H9 (cell line): ENCODE data around the gene UNC5A. TPM values are rescaled to one million over a fixed set of nuclear protein-coding genes. Genes with fewer than 3 reads are reported as not detected.

Experiments
- DNase-seq: peaks from one replicate; pipeline ENCODE4 v3.0.0-alpha.2; 2017
- H2AFZ ChIP-seq: one replicate; pipeline ENCODE4 v1.6.1; 2013; ENCODE audit warnings: mild to moderate bottlenecking, low read length, control low read depth, moderate library complexity
- H2AK5ac ChIP-seq: 2 replicates; pipeline ENCODE4 v1.6.1; 2013; ENCODE audit warnings: low read length, control low read depth, mixed read lengths; ENCODE audit not compliant: insufficient read length
- H2BK120ac ChIP-seq: one replicate; pipeline ENCODE4 v1.6.1; 2013; ENCODE audit warnings: low read depth, mild to moderate bottlenecking, low read length, control low read depth, inconsistent platforms; ENCODE audit not compliant: poor library complexity, severe bottlenecking
- H2BK12ac ChIP-seq: 2 replicates; pipeline ENCODE4 v1.6.1; 2013; ENCODE audit warnings: low read length, control low read depth, mixed read lengths, low read depth; ENCODE audit not compliant: insufficient read length
- H2BK15ac ChIP-seq: 2 replicates; pipeline ENCODE4 v1.6.1; 2013; ENCODE audit warnings: low read depth, low read length, control low read depth
- H2BK20ac ChIP-seq: one replicate; pipeline ENCODE4 v1.6.1; 2013; ENCODE audit warnings: low read depth, mild to moderate bottlenecking, low read length, control low read depth, inconsistent platforms; ENCODE audit not compliant: poor library complexity, severe bottlenecking
- H2BK5ac ChIP-seq: 2 replicates; pipeline ENCODE4 v1.6.1; 2013; ENCODE audit warnings: low read length, control low read depth, mixed read lengths; ENCODE audit not compliant: insufficient read length
- H3K14ac ChIP-seq: 2 replicates; pipeline ENCODE4 v1.6.1; 2013; ENCODE audit warnings: low read length, control low read depth; ENCODE audit not compliant: insufficient read depth
- H3K18ac ChIP-seq: 2 replicates; pipeline ENCODE4 v1.6.1; 2013; ENCODE audit warnings: low read depth, mild to moderate bottlenecking, mixed read lengths, low read length, control low read depth; ENCODE audit not compliant: insufficient read length
- H3K23ac ChIP-seq: 2 replicates; pipeline ENCODE4 v1.6.1; 2013; ENCODE audit warnings: low read length, control low read depth, mixed read lengths, low read depth; ENCODE audit not compliant: insufficient read length
- H3K23me2 ChIP-seq: 2 replicates; pipeline ENCODE4 v1.6.1; 2013; ENCODE audit warnings: low read depth, mild to moderate bottlenecking, mixed read lengths, low read length, control low read depth; ENCODE audit not compliant: insufficient read length, poor library complexity, severe bottlenecking
- H3K27ac ChIP-seq: 2 replicates; pipeline ENCODE4 v1.5.1; 2013; ENCODE audit warnings: low read length, control low read depth, mixed read lengths, low read depth; ENCODE audit not compliant: insufficient read length
- H3K27me3 ChIP-seq: 2 replicates; pipeline ENCODE4 v1.6.1; 2013; ENCODE audit warnings: low read length, control low read depth, inconsistent platforms; ENCODE audit not compliant: insufficient read depth
- H3K4ac ChIP-seq: 2 replicates; pipeline ENCODE4 v1.6.1; 2013; ENCODE audit warnings: low read depth, mild to moderate bottlenecking, control low read depth, inconsistent platforms, low read length, moderate library complexity
- H3K4me1 ChIP-seq: 2 replicates; pipeline ENCODE4 v1.6.1; 2013; ENCODE audit warnings: low read length, control low read depth, inconsistent platforms; ENCODE audit not compliant: insufficient read depth
- H3K4me2 ChIP-seq: 2 replicates; pipeline ENCODE4 v1.6.1; 2013; ENCODE audit warnings: low read length, control low read depth, mixed read lengths; ENCODE audit not compliant: insufficient read length, insufficient read depth
- H3K56ac ChIP-seq: 2 replicates; pipeline ENCODE4 v1.6.1; 2013; ENCODE audit warnings: low read depth, mild to moderate bottlenecking, mixed read lengths, low read length, control low read depth; ENCODE audit not compliant: insufficient read length
- H3K79me1 ChIP-seq: 2 replicates; pipeline ENCODE4 v1.6.1; 2013; ENCODE audit warnings: low read depth, mild to moderate bottlenecking, moderate library complexity, low read length, control low read depth, inconsistent platforms; ENCODE audit not compliant: insufficient read depth, poor library complexity, severe bottlenecking
- H3K79me2 ChIP-seq: 2 replicates; pipeline ENCODE4 v1.6.1; 2013; ENCODE audit warnings: low read length, control low read depth, inconsistent platforms; ENCODE audit not compliant: insufficient read depth
- H3K9ac ChIP-seq: 2 replicates; pipeline ENCODE4 v1.6.1; 2013; ENCODE audit warnings: low read length, control low read depth, mixed read lengths; ENCODE audit not compliant: insufficient read length; ENCODE audit errors: extremely low read depth
- H3K9me3 ChIP-seq: one replicate; pipeline ENCODE4 v1.6.1; 2013; ENCODE audit warnings: low read depth, low read length, inconsistent platforms; ENCODE audit not compliant: control insufficient read depth
- H3T11ph ChIP-seq: one replicate; pipeline ENCODE4 v1.6.1; 2013; ENCODE audit warnings: mild to moderate bottlenecking, low read length, control low read depth, inconsistent platforms
- H4K20me1 ChIP-seq: one replicate; pipeline ENCODE4 v1.6.1; 2013; ENCODE audit not compliant: control insufficient read depth, insufficient read length, insufficient read depth
- H4K5ac ChIP-seq: 2 replicates; pipeline ENCODE4 v1.6.1; 2013; ENCODE audit warnings: low read depth, mild to moderate bottlenecking, mixed read lengths, low read length, control low read depth; ENCODE audit not compliant: insufficient read length
- H4K8ac ChIP-seq: replicated peaks from 2 replicates; pipeline ENCODE4 v1.6.1; 2013; ENCODE audit warnings: low read length, control low read depth, mixed read lengths, low read depth; ENCODE audit not compliant: insufficient read length
- H4K91ac ChIP-seq: 2 replicates; pipeline ENCODE4 v1.6.1; 2013; ENCODE audit warnings: low read depth, mild to moderate bottlenecking, moderate library complexity, mixed read lengths, low read length, control low read depth; ENCODE audit not compliant: insufficient read length
- H3K27ac Mint-ChIP-seq, 3 experiments: 2 replicates in 2 of 3; 3 replicates in 1 of 3; pipeline ENCODE4 v1.8.0; 2020 to 2021; ENCODE audit warnings: mixed read lengths in 3 of 3, mild to moderate bottlenecking in 1 of 3, moderate library complexity in 1 of 3
- H3K27me3 Mint-ChIP-seq: 2 replicates; pipeline ENCODE4 v1.8.0; 2021; ENCODE audit warnings: low read depth, mild to moderate bottlenecking, moderate library complexity, mixed read lengths
- H3K36me3 Mint-ChIP-seq, 3 experiments: 2 replicates in 2 of 3; 3 replicates in 1 of 3; pipeline ENCODE4 v1.8.0; 2020 to 2021; ENCODE audit warnings: low read depth in 3 of 3, mixed read lengths in 3 of 3; ENCODE audit not compliant: insufficient read depth in 1 of 3
- H3K4me1 Mint-ChIP-seq, 2 experiments: 2 replicates each; pipeline ENCODE4 v1.8.0; 2020; ENCODE audit warnings: mixed read lengths in 2 of 2
- H3K4me3 Mint-ChIP-seq, 2 experiments: 2 replicates in 1 of 2; 3 replicates in 1 of 2; pipeline ENCODE4 v1.8.0; 2020 to 2021; ENCODE audit warnings: mild to moderate bottlenecking in 2 of 2, mixed read lengths in 2 of 2, moderate library complexity in 1 of 2
- H3K9me3 Mint-ChIP-seq, 2 experiments: 2 replicates in 1 of 2; 3 replicates in 1 of 2; pipeline ENCODE4 v1.8.0; 2020; ENCODE audit warnings: mild to moderate bottlenecking in 2 of 2, mixed read lengths in 2 of 2, moderate library complexity in 1 of 2
- CTCF ChIP-seq: fragments of 200-600 bp; sonication (generic); conservative IDR thresholded peaks from 3 replicates; pipeline ENCODE4 v1.8.0; 2021; ENCODE audit warnings: antibody characterized with exemption, mild to moderate bottlenecking
- WGBS: extraction: QIAGEN DNeasy Blood & Tissue Kit; methylation state at CpG from one replicate; pipeline ENCODE4 v1.1.7; 2013; ENCODE audit warnings: missing lambda C conversion rate, low lambda C conversion rate, mixed read lengths; ENCODE audit not compliant: insufficient read length; ENCODE audit errors: extremely low coverage; 5-methylcytosine and 5-hydroxymethylcytosine counted together
- total RNA-seq: library from RNA; stranded (reverse); gene quantifications from 2 replicates; pipeline ENCODE4 v1.2.1, GENCODE V29; 2021

Gene UNC5A
- total RNA-seq, 1 experiment from 2014 or later, result 4.4 TPM

GRCh38 chr5:176887252-176887849 is 77.0 kb downstream of the UNC5A start:
- Histone ChIP-seq H2AK5ac (no peak overlapping the region), H4K5ac (no peak overlapping the region), H3K4me2 (no peak overlapping the region), H2BK12ac (no peak overlapping the region), H3K23ac (no peak overlapping the region), H3K79me1 (no peaks in the 10 kb centered on the region), H4K8ac (no peak overlapping the region), H2BK5ac (no peak overlapping the region), H3K14ac (no peak overlapping the region), H4K91ac (no peak overlapping the region), H3K56ac (no peak overlapping the region), H2AFZ (no peak overlapping the region), H3K27ac (no peak overlapping the region), H4K20me1 (no peaks in the 10 kb centered on the region), H3K9ac (no peak overlapping the region), H3K4ac (no peak overlapping the region), H3K18ac (no peak overlapping the region), H3K79me2 (no peaks in the 10 kb centered on the region), H2BK120ac (no peak overlapping the region), H2BK20ac (no peak overlapping the region), H2BK15ac (no peak overlapping the region), H3K4me1 (no peaks in the 10 kb centered on the region), H3K9me3 (no peaks in the 10 kb centered on the region), H3K27me3 (no peaks in the 10 kb centered on the region), H3K23me2 (no peaks in the 10 kb centered on the region), H3T11ph (no peak overlapping the region)
- DNase-seq, result peak; percentile 37
- Mint-ChIP-seq H3K27me3 (peaks cover 6% of the 10 kb centered on the region), H3K9me3 (no peaks in the 10 kb centered on the region), H3K4me3 (no peak overlapping the region), H3K27ac (peak overlapping the region in 1 of 3 experiments; percentile 21; a peak in 1 of 7 replicates), H3K4me1 (peaks cover 8 to 9% of the 10 kb centered on the region in 2 experiments), H3K36me3 (no peaks in the 10 kb centered on the region; a peak in 1 of 7 replicates)
- TF ChIP-seq CTCF, result peak; percentile 46
- WGBS, result no CpG with 5 or more reads among the region's 28 CpGs
